ENCODE data around the gene TPBGL. TPM values are rescaled to one million over a fixed set of nuclear protein-coding genes. Genes with fewer than 3 reads are reported as not detected.

Gene TPBGL
- total RNA-seq, 1 donor from 2014 or later = 0.47 TPM

DNA sequence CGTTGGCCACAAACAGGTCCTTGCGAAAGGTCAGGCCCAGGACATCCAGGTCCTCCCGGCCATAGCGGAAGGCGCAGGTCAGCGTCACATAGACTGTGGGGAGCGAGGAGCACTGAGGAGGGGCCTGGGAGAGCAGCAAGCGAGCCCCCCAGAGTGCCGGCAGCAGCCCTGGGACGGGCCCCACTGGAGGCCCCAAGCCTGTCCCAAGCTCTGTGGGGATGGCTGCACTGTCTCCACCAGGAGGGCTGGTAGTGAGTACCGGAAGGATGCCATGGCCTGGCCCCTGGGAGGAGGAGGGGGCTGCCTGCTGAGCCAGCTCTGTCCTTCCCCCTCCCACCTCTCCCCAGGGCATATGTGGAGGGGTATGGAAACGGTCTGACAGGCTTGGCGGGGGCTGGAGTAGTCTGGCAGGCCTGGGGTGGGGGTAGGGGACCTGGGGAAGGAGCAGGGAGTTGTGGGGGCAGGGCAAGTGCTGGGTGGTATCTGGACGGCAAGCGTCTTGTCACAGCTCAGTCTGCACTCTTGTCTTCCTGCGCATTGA, 42.9 kb downstream of the TPBGL start:
- Histone ChIP-seq H3K27me3 (ENCODE audit: low read depth) (no peaks in the 10 kb centered on the region), H3K4me1 (peaks cover 35% of the 10 kb centered on the region), H3K9me3 (no peaks in the 10 kb centered on the region), H3K36me3 (peaks cover 97% of the 10 kb centered on the region), H3K27ac (no peak overlapping the region), H3K4me3 (no peak overlapping the region)
- TF ChIP-seq, protein P1, sequence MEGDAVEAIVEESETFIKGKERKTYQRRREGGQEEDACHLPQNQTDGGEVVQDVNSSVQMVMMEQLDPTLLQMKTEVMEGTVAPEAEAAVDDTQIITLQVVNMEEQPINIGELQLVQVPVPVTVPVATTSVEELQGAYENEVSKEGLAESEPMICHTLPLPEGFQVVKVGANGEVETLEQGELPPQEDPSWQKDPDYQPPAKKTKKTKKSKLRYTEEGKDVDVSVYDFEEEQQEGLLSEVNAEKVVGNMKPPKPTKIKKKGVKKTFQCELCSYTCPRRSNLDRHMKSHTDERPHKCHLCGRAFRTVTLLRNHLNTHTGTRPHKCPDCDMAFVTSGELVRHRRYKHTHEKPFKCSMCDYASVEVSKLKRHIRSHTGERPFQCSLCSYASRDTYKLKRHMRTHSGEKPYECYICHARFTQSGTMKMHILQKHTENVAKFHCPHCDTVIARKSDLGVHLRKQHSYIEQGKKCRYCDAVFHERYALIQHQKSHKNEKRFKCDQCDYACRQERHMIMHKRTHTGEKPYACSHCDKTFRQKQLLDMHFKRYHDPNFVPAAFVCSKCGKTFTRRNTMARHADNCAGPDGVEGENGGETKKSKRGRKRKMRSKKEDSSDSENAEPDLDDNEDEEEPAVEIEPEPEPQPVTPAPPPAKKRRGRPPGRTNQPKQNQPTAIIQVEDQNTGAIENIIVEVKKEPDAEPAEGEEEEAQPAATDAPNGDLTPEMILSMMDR (IDR thresholded peaks at IDR 0.05) = no peak
- no peak for DNase-seq
- ATAC-seq = no peak
- intact Hi-C loops (cut with DNase I) = loop anchor here (10.0 kb wide), 1 partner anchor 101 kb away; no protein-coding TSS in a partner anchor

DNA sequence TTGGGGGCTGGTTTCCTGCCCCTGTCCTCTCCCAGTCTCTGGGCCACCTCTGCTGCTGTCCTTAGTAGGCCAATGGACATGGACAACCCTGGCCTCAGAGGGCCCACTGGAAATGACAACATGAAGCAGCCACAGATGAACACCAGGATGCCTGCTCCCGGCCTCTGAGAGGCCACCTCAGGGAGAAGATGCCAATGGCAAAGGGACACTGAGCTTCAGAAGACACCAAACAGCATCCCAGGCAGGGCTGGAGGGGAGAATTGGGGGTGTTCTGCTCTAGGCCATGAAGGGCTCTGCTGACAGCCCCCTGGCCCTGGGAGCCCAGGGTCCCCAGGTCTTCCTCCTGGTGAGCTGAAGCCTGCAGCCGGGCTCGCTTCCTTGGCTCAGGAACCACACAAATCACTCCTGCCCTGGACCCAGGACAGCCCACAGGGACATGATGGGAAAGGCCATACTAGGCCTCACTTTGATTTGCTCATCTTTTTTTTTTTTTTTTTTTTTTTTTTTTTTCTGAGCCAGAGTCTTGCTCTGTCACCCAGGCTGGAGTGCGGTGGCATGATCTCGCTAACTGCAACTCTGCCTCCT, 45.3 kb downstream of the TPBGL start:
- TF ChIP-seq, protein P1 (IDR thresholded peaks at IDR 0.05) = no peak
- peaks cover 94% of the 10 kb centered on the region for H3K36me3 ChIP-seq
- no peak overlapping the region for H3K4me3 ChIP-seq
- no peaks in the 10 kb centered on the region for H3K9me3 ChIP-seq
- ATAC-seq = no peak
- H3K27me3 ChIP-seq (ENCODE audit: low read depth) = no peaks in the 10 kb centered on the region
- H3K4me1 ChIP-seq = peaks cover 33% of the 10 kb centered on the region
- no peak overlapping the region for H3K27ac ChIP-seq
- intact Hi-C loops (cut with DNase I) = loop anchor here (10.0 kb wide), 1 partner anchor 99 kb away; no protein-coding TSS in a partner anchor
- no peak for DNase-seq

DNA sequence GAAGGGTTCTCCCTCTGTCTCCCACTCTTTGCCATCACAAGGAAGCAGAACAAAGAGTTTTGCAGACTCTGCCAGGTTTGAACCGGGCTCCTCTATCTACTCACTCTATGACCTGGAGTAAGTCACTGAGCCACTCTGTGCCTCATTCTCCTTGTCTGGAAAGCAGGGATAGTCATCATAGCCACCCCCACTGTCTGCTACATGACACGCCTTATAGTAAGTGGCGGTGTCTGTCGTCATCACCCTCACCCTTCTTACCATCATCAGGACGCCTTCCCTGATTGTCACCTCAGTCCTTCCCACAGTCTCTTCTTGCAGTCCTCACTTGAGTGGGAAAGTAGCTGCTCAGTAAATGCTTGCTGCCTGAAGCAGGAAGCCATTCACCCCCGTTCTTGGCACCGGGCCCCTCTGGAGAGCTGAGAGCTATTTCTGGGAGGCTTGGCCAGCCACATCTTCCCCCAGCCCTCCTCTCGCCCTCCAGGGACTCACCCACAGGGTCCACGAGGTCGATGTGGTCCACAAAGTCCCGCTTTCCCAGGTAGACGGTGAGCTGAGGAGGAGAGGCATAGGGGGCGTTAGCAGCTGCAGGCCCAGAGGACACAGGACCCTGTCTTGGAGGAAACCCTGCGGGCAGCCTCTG, 46.4 kb downstream of the TPBGL start:
- H3K27ac ChIP-seq = no peak overlapping the region
- no peak for ATAC-seq
- intact Hi-C loops (cut with DNase I) = loop anchor here (10.0 kb wide), 1 partner anchor 98 kb away; no protein-coding TSS in a partner anchor
- no peak for DNase-seq
- TF ChIP-seq, protein P1 (IDR thresholded peaks at IDR 0.05) = no peak
- H3K9me3 ChIP-seq = no peaks in the 10 kb centered on the region
- peaks cover 37% of the 10 kb centered on the region for H3K4me1 ChIP-seq
- H3K36me3 ChIP-seq = peaks cover 87% of the 10 kb centered on the region
- H3K27me3 ChIP-seq (ENCODE audit: low read depth) = no peaks in the 10 kb centered on the region
- H3K4me3 ChIP-seq = no peak overlapping the region

DNA sequence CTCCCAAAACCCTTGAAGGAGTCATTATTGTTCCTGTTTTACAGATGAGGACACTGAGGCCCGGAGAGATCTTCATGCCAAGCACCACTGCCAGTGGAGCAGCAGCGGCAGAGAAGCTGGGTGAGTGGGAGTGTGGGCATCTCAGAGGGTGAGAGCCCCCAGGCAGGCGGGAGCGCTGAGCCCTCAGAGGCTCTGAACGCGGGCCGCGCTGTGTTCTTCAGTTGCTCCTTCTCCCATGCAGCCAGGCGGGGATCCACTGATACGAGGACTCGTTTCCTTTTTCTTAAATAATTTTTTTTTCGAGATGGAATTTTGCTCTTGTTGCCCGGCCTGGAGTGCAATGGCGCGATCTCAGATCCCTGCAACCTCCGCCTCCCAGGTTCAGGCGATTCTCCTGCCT, 47.0 kb downstream of the TPBGL start:
- no peak overlapping the region for H3K4me3 ChIP-seq
- ATAC-seq = no peak
- intact Hi-C loops (cut with DNase I) = loop anchor here (10.0 kb wide), 1 partner anchor 97 kb away; no protein-coding TSS in a partner anchor
- no peaks in the 10 kb centered on the region for H3K27me3 ChIP-seq (ENCODE audit: low read depth)
- peaks cover 85% of the 10 kb centered on the region for H3K36me3 ChIP-seq
- H3K4me1 ChIP-seq = peaks cover 43% of the 10 kb centered on the region
- TF ChIP-seq, protein P1 (IDR thresholded peaks at IDR 0.05) = no peak
- DNase-seq = no peak
- H3K9me3 ChIP-seq = no peaks in the 10 kb centered on the region
- H3K27ac ChIP-seq = no peak overlapping the region

DNA sequence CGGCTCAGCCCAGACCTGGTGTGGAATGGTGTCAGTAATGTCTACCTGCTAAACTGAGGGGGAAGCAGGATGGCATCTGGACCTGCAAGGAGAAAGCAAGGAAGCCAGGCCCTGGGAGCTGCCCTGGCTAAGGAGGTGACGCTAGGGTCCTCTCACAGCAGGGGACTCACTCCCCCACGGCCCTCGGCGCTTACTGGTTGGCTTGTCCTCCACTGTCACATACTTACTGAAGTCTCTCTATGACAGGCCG, 48.9 kb downstream of the TPBGL start:
- Histone ChIP-seq H3K9me3 (no peaks in the 10 kb centered on the region), H3K36me3 (peaks cover 80% of the 10 kb centered on the region), H3K4me1 (peaks cover 59% of the 10 kb centered on the region), H3K27me3 (ENCODE audit: low read depth) (no peaks in the 10 kb centered on the region), H3K4me3 (no peak overlapping the region), H3K27ac (no peak overlapping the region)
- intact Hi-C loops (cut with DNase I) = loop anchor here (10.0 kb wide), 1 partner anchor 95 kb away; no protein-coding TSS in a partner anchor
- ATAC-seq = no peak
- DNase-seq = no peak
- TF ChIP-seq, protein P1 (IDR thresholded peaks at IDR 0.05) = no peak

Data from lower lobe of right lung (tissue), 2 donors.